GM19395 (cell line): Measurements from ENCODE around the gene MOAP1.
"Not testable (repeated sequence)": the region's sequence is repeated elsewhere in the genome, so short reads cannot be mapped to it uniquely, and the experiment has no call there.

Experiments used
- ATAC-seq: cut with Tn5 transposase; IDR thresholded peaks from one replicate; pipeline ENCODE4 v1.9.1; 2021; ENCODE audit warnings: mild to moderate bottlenecking, moderate library complexity; ENCODE audit not compliant: unreplicated experiment

The MOAP1 gene

DNA sequence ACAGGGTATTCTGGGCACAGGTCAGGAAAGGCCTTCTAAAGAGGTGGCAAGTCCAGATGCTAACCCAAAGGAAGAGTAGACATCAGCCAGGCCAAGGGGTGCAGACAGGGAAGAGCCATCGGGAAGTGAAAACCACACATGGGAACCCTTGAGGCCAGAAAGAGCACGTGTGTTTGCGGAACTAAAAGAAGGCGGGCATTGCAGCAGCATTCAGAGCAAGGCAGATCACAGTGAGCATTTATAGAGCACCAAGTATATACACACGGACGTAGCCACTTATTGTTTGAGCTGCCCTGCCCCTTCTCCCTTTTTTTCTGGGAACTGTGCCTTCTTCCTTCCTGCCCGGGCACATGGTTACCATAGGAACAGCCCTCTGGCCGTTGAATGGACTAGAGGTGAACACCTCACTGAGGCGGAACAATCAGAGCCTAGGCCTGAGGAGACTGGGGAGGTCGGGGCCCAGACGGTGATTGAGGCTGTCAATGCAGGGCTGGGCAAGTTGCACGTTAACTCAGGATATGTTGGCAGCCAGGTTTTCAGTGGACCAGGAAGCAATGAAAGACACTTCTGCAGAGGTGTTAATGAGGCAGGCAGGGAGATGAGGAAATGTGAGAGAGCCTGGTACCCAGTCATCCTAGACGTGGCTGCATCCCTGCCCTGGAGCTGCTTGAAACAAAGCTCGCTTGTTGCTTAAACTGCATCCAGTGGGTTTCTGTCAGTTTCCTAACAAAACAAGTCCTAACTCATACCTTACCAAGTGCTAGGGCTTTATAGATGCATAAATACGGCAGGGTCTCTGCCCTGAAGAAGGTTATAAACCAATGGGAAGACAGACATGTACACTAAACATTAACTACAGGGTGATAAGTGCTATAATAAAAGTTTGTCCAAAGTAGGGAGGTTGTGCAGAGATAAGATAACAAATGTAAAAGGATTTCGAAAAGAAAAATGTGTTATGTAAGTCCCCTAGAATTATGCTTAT lies 34.2 kb downstream of the MOAP1 start:
- no peak for ATAC-seq

DNA sequence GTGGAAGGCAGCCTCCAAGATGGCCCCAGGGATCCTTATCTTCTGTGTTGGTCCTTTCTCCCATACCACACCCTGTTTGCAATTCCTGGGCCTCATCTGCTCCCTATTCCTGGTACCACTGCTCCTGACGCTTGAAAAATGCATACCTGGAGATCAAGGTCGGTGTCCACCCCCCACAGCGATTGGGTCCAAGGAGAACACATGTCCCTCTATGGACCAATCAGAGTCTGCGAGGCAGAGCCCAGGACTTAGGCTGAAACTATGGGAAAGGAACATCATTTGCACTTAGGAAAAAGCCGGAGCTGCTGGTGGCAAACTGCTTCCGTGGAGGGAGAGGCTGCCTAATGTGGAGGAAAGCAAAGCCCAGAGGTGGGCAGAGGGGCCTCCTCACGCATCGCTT lies 35.7 kb downstream of the MOAP1 start:
- ATAC-seq, result no peak

DNA sequence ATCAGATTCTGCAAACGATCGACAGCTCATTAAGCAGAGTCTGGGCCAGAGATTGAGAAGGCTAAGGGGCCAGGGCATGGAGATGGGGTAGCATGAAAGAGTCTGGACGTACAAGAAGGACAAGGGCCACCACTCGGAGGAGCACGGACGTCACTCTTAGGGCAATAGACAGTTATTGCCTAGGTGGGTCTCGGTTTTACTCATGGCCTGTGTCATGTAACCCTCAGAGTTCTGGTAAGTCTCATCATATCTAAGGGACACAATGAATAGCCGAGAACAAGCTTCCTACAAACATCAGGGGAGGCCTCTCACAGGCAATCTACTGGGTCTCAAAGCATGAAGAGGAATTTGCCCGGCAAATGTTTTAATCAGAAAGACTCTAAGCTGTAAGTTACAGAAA lies 38.6 kb downstream of the MOAP1 start:
- no peak for ATAC-seq

DNA sequence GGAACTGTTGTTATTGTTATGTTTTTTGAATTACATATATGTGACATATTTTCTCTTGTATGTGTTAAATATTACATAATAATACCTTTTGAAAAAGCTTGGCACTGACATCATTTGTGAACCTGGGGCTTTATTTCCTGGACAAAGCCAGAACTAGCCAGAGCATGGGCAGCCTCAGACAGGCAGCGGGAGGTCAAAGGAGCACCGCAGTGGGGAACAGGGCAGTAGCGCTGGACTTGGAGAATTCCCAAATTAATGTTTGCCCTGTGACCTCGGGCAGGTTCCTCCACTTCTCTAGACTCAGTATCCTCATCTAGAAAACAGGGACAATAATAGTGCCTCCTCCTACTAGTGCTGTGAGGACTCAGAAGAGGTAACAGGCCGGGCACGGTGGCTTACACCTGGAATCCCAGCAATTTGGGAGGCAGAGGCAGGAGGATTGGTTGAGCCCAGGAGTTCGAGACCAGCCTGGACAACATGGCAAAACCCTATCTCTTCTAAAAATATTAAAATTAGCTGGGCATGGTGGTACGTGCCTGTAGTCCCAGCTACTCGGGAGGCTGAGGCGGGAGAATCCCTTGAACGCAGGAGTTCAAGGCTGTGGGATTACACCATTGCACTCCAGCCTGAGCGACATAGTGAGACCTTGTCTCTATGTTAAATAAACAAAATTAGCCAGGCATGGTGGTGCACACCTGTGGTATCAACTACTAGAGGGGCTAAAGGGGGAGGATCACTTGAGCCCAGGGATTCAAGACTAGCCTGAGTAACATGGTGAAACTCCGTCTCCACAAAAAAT lies 41.6 kb downstream of the MOAP1 start:
- no peak for ATAC-seq

DNA sequence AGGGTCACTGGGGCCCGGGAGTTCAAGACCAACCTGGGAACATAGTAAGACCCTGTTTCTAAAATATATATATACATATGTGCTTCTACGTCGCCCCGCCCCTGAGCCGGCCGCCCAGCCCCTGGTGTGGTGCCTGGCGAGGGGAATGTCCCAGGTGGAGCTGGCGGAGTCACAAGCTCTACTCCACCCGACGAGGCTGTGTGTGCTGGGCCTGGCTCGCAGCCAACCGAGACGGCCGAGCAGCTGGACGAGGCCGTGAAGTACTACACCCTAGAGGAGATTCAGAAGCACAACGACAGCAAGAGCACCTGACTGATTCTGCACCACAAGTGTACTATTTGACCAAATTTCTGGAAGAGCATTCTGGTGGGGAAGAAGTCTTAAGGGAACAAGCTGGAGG lies 46.8 kb downstream of the MOAP1 start:
- ATAC-seq, result no peak

DNA sequence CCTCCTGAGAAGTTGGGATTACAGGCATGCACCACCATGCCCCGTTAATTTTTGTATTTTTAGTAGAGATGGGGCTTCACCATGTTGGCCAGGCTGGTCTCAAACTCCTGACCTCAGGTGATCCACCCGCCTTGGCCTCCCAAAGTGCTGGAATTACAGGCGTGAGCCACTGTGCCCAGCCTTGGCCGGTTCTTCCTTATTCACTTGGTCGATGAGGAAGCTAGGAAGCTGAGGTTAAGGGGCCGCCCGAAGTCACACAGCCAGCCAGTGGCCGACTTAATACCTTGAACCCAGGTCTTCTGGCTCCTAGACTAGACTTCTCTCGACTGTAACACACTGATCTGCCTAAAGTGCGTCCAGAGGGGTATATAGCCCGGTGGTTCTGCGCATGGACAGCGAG lies 48.2 kb downstream of the MOAP1 start:
- ATAC-seq, result not testable (repeated sequence)

DNA sequence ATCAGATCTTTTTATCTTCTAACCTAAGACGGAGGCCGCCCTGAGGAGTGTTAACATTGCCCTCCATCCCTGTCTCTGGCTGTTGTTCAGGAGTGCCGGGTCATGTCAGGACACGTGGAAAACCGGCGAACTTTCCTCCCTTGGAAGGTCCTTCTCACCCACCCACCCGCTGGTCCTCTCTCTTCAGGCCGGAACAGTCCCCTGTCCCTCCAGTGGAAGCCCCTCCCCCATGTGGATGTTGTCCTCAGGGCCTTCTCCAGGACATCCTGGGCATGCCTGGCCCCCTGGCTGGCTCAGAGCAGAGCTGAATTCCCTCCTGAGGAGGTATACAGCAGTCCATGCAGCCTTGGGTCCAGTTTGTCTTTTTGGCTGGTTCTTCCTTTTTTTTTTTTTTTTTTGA lies 48.7 kb downstream of the MOAP1 start:
- no peak for ATAC-seq

DNA sequence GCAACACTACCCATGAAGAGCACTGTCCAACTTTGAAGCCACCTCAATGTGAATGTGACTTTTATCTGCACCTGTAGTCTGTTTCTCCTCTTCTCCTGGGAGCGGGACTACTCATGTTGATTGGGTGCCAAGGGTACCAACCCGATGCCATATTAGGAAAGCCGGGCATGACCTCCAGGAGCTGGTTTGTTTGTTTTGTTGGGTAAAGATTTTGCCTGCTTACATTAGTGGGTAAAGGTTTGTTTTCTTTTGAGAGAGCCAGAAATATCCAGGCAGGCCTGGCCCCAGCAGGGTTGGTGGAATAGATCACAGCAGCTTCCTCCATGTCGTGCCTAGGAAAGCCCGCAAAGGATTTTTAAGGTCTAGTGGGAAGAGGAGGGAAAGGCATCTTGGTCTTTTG lies 49.3 kb downstream of the MOAP1 start:
- ATAC-seq, result no peak

DNA sequence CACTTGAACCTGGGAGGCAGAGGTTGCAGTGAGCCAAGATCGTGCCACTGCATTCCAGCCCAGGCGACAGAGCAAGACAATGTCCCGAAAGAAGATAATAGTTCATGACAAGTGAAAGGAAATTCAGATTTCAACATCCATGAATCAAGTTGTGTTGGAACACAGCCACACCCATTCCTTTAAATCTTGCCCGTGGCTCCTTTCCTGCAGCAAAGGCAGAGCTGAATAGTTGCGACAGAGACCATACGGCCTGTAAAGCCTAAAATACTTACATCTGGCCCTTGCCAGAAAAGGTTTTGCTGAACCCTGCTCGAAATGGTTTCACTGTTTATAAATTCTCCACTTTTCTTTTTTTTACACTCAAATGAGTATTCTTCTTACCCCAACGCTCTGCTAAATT lies 51.2 kb downstream of the MOAP1 start:
- ATAC-seq, result no peak

DNA sequence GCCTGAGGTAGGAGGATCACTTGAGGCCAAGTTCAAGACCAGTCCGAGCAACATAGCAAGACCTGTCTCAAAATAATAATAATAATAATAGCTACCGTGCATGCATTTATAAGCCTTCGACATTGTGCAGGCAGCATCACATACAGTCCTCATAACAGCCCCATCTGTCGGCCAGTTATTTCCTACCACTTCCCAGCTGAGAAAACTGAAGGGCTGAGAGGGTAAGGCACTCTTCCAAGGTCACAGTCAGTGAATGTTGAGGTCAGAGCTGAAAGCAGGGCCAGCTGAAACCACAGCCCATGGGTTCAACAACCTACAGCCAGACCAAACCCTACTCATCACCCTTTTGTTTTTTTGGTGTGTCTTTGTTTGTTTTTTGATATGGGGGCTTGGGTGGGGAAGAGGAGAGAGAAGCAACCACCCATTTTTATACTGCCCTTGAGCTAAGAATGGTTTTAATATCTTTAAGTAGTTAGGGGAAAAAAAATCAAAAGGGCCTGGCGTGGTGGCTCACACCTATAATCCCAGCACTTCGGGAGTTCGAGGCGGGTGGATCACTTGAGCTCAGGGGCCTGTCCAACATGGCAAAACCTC lies 52.1 kb downstream of the MOAP1 start:
- no peak for ATAC-seq
